ENCODE data around the gene IGBP1. TPM values are rescaled to one million over a fixed set of nuclear protein-coding genes. Genes with fewer than 3 reads are reported as not detected.
"Not testable (repeated sequence)": the region's sequence is repeated elsewhere in the genome, so short reads cannot be mapped to it uniquely, and the experiment has no call there.

The IGBP1 gene
- total RNA-seq, 1 donor from 2014 or later: 66.5 TPM

- DNase-seq (ENCODE audit: low read depth in 2 of 2): peak; percentile 9 to 68
Observed at GRCh38 chrX:70166601-70167590, 33.6 kb downstream of the IGBP1 start.

DNA sequence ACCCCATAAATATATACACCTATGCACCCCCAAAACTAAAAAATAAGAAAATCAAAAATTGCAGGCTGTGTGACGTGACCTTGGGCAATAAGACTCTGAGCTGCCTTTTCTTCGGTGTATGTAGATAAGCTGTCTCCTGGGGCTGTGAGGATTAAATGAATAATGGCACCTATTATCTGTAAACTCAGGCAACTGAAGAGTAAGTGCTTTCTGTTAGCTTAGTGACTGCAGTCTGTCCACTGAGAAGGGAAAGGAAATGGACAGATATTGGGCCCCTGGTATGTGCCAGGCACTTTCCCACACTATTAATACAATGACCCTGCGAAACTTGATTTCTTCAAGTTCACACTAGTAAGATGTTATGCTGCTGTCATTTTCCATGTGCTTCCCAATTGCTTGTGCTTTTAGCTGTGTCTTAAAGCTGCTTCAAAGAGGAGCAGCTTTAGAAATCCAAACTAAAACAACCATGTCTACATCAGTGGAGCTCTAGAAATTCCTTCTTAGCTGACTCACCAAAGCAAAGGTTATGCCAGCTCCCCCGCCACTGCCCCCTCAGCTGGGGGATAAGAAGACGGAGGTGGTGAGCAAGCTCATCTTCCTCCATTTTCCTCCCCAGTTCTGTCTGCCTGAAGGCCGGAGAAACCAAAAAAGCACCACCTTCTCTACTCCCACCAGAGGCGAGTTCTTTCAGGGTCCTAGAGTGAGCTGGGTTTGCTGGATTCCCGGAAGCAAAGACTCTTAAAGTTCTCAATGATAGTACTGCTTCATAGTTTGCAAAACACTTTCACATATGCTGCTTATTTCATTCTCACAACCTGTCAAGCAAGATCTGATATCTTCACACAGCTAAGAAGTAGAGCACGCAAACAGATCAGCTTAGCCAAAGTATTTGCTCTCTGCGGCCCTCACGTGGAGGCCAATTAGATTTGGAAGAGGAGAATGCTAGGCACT, 35.3 kb downstream of the IGBP1 start:
- peak in 1 of 2 donors; percentile 43 for DNase-seq (ENCODE audit: low read depth in 2 of 2)

DNA sequence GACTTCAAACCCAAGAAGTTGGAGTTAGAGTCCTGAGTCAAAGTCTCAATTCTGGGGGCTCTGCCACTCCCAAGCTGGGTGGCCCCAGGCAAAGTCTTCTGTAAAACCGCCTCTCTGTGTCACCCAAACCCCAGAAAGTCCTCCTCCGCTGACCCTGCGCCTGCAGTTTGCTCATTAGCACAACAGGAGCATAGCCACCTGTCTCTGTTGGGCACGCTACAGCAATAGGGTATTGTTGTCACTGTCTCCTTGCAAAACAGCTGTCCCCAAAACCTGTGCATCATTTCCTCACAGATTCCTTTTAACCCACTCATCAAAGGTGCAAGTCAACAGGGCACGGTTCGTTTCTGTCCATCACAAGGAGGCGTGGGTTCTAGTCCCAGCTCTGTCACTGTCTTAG, 36.0 kb downstream of the IGBP1 start:
- DNase-seq (ENCODE audit: low read depth in 2 of 2): no peak

DNA sequence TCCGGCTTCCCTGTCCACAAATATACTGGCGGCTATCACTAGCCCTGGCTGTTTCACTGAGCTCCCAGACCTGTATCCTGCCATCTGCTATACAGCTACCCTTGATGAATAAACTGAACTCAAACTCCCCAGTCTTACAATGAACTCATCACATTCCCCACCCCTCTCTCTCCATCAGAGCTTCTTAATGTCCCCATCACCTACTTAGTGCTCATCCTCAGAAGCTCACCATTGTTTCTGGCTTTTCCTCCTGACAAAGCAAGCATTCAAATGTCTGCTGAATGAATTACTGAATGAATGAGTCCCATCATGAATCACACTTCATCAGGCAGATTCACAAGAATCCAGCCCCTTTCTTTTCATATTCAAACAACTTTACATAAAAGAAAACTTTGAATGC, 38.4 kb downstream of the IGBP1 start:
- peak in 1 of 2 donors; percentile 17 for DNase-seq (ENCODE audit: low read depth in 2 of 2)

DNA sequence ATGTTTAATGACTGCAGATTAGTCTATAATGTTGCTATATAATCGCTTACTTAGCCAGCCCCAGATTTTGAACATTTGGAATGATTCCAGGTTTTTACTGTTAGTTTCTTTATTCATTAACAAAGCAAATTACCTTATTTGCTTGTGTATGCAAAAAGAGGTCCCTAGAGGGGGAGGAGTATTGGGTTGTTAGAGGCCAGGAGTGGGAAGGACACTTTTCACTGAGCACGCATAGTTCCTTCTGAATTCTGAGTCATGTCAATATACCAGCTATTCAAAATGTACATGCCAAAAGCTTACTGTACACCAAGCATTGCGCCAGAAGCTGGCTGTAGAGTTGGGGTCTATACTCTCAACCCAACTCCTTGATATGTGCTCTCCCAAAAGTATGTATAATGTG, 39.0 kb downstream of the IGBP1 start:
- no peak for DNase-seq (ENCODE audit: low read depth in 2 of 2)

- DNase-seq (ENCODE audit: low read depth in 2 of 2): no peak
Observed at GRCh38 chrX:70172964-70173363, 39.7 kb downstream of the IGBP1 start.

GRCh38 chrX:70174754-70175153, 41.5 kb downstream of the IGBP1 start:
- DNase-seq (ENCODE audit: low read depth in 2 of 2): peak in 1 of 2 donors; percentile 74

DNA sequence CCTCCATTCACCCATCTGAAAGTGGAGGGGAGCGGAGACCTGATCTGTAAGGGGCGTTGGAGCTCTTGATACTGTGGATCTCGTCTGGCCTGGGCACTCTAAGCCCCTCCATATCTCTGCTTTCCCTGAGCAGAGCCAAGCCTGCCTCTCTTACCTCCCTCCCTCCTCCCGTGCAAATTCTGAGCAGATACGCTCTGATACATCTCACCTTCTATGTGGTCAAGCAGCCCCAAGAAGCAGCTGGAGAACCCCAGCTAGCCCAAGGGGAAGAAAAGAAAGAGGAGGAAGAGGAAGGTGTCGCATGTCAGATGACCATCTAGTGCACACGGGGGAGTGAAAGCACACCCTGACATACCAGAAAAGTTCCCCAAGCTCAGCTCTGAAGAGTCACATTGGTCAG, 42.1 kb downstream of the IGBP1 start:
- no peak for DNase-seq (ENCODE audit: low read depth in 2 of 2)

DNA sequence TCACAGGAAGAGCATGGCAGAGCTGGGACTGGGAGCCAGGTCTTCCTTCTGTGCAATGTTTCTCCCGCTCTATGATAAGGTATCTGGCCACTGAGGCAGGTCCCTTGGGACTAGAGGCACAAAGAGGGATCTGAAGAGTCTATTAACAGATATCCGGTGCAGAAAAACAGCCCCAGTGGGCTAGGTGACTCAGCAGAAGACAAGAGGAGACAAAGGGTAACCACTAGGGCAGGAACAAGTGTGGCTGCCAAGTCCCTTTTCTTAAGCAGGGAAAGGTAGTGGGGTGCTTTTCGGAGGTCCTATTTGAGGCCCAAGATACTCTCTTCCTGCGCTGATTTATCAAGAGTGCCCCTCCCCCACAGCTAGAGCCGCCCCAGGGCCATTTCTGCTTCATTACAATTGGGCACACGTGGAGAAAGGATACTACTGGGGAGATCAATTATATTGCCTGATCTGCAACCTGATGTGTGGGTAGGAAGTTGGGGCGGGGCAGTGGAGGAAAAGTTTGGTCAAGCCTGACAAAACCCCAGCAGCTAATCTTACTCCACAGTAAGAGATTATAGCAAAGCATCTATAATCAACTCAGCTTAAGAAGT, 43.8 kb downstream of the IGBP1 start, which contains the start of gene DGAT2L6:
Gene DGAT2L6, plus strand, starts transcription at position 546 of the 596 bp plus-strand sequence. CDS start 100 bp downstream, outside the sequence.
- no peak for DNase-seq (ENCODE audit: low read depth in 2 of 2)

GRCh38 chrX:70183091-70183490, 49.8 kb downstream of the IGBP1 start:
- DNase-seq (ENCODE audit: low read depth in 2 of 2): no peak

- no peak for DNase-seq (ENCODE audit: low read depth in 2 of 2)
Observed at GRCh38 chrX:70190225-70190624, 57.0 kb downstream of the IGBP1 start.

DNA sequence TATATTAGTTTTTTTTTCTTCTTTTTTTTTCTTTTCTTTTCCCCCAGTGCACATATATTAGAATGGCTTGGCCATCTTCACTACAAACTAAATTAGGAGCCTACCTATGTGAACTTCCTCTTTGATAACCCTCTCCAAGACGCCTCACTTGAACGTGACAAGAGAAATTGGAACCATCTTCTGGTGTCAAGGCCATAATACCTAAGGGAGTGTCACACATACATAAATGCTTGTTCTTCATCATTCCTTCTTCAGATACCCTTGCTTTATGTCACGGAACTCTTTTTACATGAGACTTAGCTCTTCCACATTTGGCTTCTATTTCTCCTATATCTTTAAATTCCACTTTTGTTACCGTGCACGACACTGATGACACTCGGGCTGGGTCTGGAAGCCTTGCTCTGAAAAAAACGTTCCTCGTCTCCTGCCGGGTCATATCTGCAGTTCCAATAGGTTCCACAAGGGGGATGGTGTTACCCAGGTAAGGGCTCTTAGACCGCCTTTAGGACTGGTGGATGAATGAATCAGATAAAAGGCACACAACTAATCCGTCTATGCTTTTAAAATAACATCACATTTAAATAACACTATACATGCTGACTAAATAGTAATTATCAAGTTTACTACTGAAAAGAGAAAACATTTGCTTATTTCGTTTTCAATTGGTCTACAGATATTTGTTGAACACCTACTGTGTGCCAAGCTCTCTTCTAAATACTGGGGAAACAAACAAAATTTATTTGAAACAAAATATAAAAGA, 63.9 kb downstream of the IGBP1 start:
- peak; percentile 59 to 73 for DNase-seq (ENCODE audit: low read depth in 2 of 2)

DNA sequence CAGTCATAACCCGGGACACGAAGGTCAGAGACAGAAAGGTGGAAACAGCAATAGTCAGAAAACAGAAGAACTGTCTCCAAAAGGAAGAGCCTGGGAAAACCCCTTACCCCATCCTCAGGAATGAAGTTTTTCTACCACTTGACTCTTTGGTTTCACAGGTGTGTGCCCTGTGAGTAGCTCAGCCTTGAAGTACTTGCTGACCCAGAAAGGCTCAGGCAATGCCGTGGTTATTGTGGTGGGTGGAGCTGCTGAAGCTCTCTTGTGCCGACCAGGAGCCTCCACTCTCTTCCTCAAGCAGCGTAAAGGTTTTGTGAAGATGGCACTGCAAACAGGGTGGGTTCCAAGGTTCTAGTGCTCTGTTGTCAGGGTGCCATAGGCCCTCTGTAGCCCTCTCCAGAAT, 68.5 kb downstream of the IGBP1 start:
- DNase-seq (ENCODE audit: low read depth in 2 of 2): no peak

- no peak for DNase-seq (ENCODE audit: low read depth in 2 of 2)
Observed at GRCh38 chrX:70208479-70208878, 75.2 kb downstream of the IGBP1 start.

GRCh38 chrX:70209570-70209969, 76.3 kb downstream of the IGBP1 start:
- DNase-seq (ENCODE audit: low read depth in 2 of 2): not testable (repeated sequence)

Other genes starting within 250 kb of the IGBP1 start
- gene AWAT2, start 83.5 kb upstream of the IGBP1 start, total RNA-seq: 0.20 and 0.44 TPM in 2 replicates
- not detected in 2 replicates for gene OTUD6A, start 71.0 kb upstream of the IGBP1 start, total RNA-seq
- not detected in 2 replicates for gene DGAT2L6, start 44.0 kb downstream of the IGBP1 start, total RNA-seq
- not detected in 2 replicates for gene AWAT1, start 101.2 kb downstream of the IGBP1 start, total RNA-seq
- gene P2RY4, start 126.8 kb downstream of the IGBP1 start, total RNA-seq: not detected in 2 replicates
- gene ARR3, start 134.9 kb downstream of the IGBP1 start, total RNA-seq: not detected in 2 replicates
- gene RAB41, start 148.7 kb downstream of the IGBP1 start, total RNA-seq: not detected in 2 replicates
- gene PDZD11, start 156.5 kb downstream of the IGBP1 start, total RNA-seq: 28.8 and 32.1 TPM in 2 replicates
- 1.8 and 6.3 TPM in 2 replicates for gene KIF4A, start 156.7 kb downstream of the IGBP1 start, total RNA-seq